ENCODE data around the gene IMPG1.

GRCh38 chr6:75913040-75913439, 159.4 kb downstream of the IMPG1 start:
- TF ChIP-seq CTCF (conservative IDR thresholded peaks at IDR 0.05 in 1 of 2, IDR thresholded peaks at IDR 0.05 in 1 of 2; ENCODE audit: extremely low read depth in 1 of 2, insufficient read depth in 1 of 2, low read depth in 1 of 2, low read length in 2 of 2) (no peak), EZH2 (IDR thresholded peaks at IDR 0.05; ENCODE audit: borderline replicate concordance, low read length) (no peak)
